ENCODE data around the gene KRT79.

The KRT79 gene

GRCh38 chr12:52787324-52788191 lies 46.6 kb downstream of the KRT79 start:
- TF ChIP-seq POLR2A (IDR thresholded peaks at IDR 0.05; ENCODE audit: low read depth, low read length) = no peak
- FAIRE-seq (no peak), DNase-seq (ENCODE audit: insufficient read length, low spot score) (no peak)

- no peak for TF ChIP-seq POLR2A (IDR thresholded peaks at IDR 0.05; ENCODE audit: low read depth, low read length)
- no peak for DNase-seq (ENCODE audit: insufficient read length, low spot score)
- no peak for FAIRE-seq
Observed at GRCh38 chr12:52784909-52785308, 49.2 kb downstream of the KRT79 start.

- DNase-seq (ENCODE audit: insufficient read length, low spot score) (no peak), FAIRE-seq (no peak)
- TF ChIP-seq POLR2A (IDR thresholded peaks at IDR 0.05; ENCODE audit: low read depth, low read length) = no peak
Observed at GRCh38 chr12:52783563-52784316, 50.4 kb downstream of the KRT79 start.

- no peak for FAIRE-seq
Observed at GRCh38 chr12:52782502-52782901, 51.6 kb downstream of the KRT79 start.

GRCh38 chr12:52781399-52782082 lies 52.6 kb downstream of the KRT79 start:
- DNase-seq (ENCODE audit: insufficient read length, low spot score) (no peak), FAIRE-seq (no peak)
- no peak for TF ChIP-seq POLR2A (IDR thresholded peaks at IDR 0.05; ENCODE audit: low read depth, low read length)

More at GRCh38 chr12:52782502-52782901, 51.6 kb downstream of the KRT79 start:
- DNase-seq (ENCODE audit: insufficient read length, low spot score) = no peak
- TF ChIP-seq POLR2A (IDR thresholded peaks at IDR 0.05; ENCODE audit: low read depth, low read length) = no peak

GRCh38 chr12:52779914-52780313 lies 54.2 kb downstream of the KRT79 start:
- no peak for DNase-seq (ENCODE audit: insufficient read length, low spot score)
- no peak for TF ChIP-seq POLR2A (IDR thresholded peaks at IDR 0.05; ENCODE audit: low read depth, low read length)
- FAIRE-seq = no peak

GRCh38 chr12:52778833-52779232 lies 55.3 kb downstream of the KRT79 start:
- FAIRE-seq = no peak
- DNase-seq (ENCODE audit: insufficient read length, low spot score) = no peak
- no peak for TF ChIP-seq POLR2A (IDR thresholded peaks at IDR 0.05; ENCODE audit: low read depth, low read length)

GRCh38 chr12:52777566-52777965 lies 56.5 kb downstream of the KRT79 start:
- no peak for DNase-seq (ENCODE audit: insufficient read length, low spot score)
- FAIRE-seq = no peak
- no peak for TF ChIP-seq POLR2A (IDR thresholded peaks at IDR 0.05; ENCODE audit: low read depth, low read length)

- TF ChIP-seq POLR2A (IDR thresholded peaks at IDR 0.05; ENCODE audit: low read depth, low read length) = no peak
- no peak for FAIRE-seq
- no peak for DNase-seq (ENCODE audit: insufficient read length, low spot score)
Observed at GRCh38 chr12:52776913-52777395, 57.2 kb downstream of the KRT79 start, which contains the start of gene KRT76. KRT76 (minus strand) TSS chr12:52777345; CDS start chr12:52777291, 54 bp downstream.

GRCh38 chr12:52776435-52776834 lies 57.7 kb downstream of the KRT79 start:
- TF ChIP-seq POLR2A (IDR thresholded peaks at IDR 0.05; ENCODE audit: low read depth, low read length) = no peak
- no peak for FAIRE-seq
- no peak for DNase-seq (ENCODE audit: insufficient read length, low spot score)

- TF ChIP-seq POLR2A (IDR thresholded peaks at IDR 0.05; ENCODE audit: low read depth, low read length) = no peak
- no peak for DNase-seq (ENCODE audit: insufficient read length, low spot score)
- no peak for FAIRE-seq
Observed at GRCh38 chr12:52774629-52775250, 59.4 kb downstream of the KRT79 start.

- no peak for TF ChIP-seq POLR2A (IDR thresholded peaks at IDR 0.05; ENCODE audit: low read depth, low read length)
- no peak for FAIRE-seq
- no peak for DNase-seq (ENCODE audit: insufficient read length, low spot score)
Observed at GRCh38 chr12:52772772-52773171, 61.3 kb downstream of the KRT79 start.

GRCh38 chr12:52772188-52772587 lies 61.9 kb downstream of the KRT79 start:
- FAIRE-seq = no peak
- TF ChIP-seq POLR2A (IDR thresholded peaks at IDR 0.05; ENCODE audit: low read depth, low read length) = no peak
- no peak for DNase-seq (ENCODE audit: insufficient read length, low spot score)
